Measurements from ENCODE around the gene ASPSCR1. TPM values are rescaled to one million over a fixed set of nuclear protein-coding genes. Genes with fewer than 3 reads are reported as not detected.

ASPSCR1 gene
- total RNA-seq, 4 donors from 2014 or later: 21.0 to 61.7 (median 41.3) TPM

- H3K4me1 ChIP-seq: peaks cover 13 to 24% (median 23%) of the 10 kb centered on the region in 4 donors
- H3K9me3 ChIP-seq: no peaks in the 10 kb centered on the region
- in situ Hi-C loops (cut with MboI; ENCODE audit: low pct_ligation_motif_present in 1 of 4, low pct_unique_long_range_greater_than_20kb in 1 of 4, low sequenced_read_pairs in 3 of 4) (no loop called here), intact Hi-C loops (cut with DNase I; ENCODE audit: low total_unique reads) (no loop called here)
- no peak overlapping the region for H3K4me3 ChIP-seq
- no peak overlapping the region for H3K27ac ChIP-seq
- peaks cover 0 to 5% (median 1%) of the 10 kb centered on the region in 4 donors for H3K36me3 ChIP-seq
- H3K27me3 ChIP-seq: no peaks in the 10 kb centered on the region
- TF ChIP-seq POLR2A (IDR thresholded peaks at IDR 0.05) (no peak), POLR2AphosphoS5 (IDR thresholded peaks at IDR 0.05) (no peak), EP300 (IDR thresholded peaks at IDR 0.05; ENCODE audit: low read depth) (no peak)
- TF ChIP-seq, protein P1, sequence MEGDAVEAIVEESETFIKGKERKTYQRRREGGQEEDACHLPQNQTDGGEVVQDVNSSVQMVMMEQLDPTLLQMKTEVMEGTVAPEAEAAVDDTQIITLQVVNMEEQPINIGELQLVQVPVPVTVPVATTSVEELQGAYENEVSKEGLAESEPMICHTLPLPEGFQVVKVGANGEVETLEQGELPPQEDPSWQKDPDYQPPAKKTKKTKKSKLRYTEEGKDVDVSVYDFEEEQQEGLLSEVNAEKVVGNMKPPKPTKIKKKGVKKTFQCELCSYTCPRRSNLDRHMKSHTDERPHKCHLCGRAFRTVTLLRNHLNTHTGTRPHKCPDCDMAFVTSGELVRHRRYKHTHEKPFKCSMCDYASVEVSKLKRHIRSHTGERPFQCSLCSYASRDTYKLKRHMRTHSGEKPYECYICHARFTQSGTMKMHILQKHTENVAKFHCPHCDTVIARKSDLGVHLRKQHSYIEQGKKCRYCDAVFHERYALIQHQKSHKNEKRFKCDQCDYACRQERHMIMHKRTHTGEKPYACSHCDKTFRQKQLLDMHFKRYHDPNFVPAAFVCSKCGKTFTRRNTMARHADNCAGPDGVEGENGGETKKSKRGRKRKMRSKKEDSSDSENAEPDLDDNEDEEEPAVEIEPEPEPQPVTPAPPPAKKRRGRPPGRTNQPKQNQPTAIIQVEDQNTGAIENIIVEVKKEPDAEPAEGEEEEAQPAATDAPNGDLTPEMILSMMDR (IDR thresholded peaks at IDR 0.05): no peak
- DNase-seq: no peak
- 97% methylated on average over 9 of the region's 9 CpGs; no CpG with 5 or more reads in 1 of the 2 donors for WGBS, 2 donors (ENCODE audit: low coverage in 1 of 2)
Measured at GRCh38 chr17:82062984-82063368, 85.5 kb downstream of the ASPSCR1 start.

GRCh38 chr17:82063424-82064415, 86.3 kb downstream of the ASPSCR1 start:
- H3K27me3 ChIP-seq: no peaks in the 10 kb centered on the region
- intact Hi-C loops (cut with DNase I; ENCODE audit: low total_unique reads) (no loop called here), in situ Hi-C loops (cut with MboI; ENCODE audit: low pct_ligation_motif_present in 1 of 4, low pct_unique_long_range_greater_than_20kb in 1 of 4, low sequenced_read_pairs in 3 of 4) (no loop called here)
- H3K4me3 ChIP-seq: peak overlapping the region in 1 of 4 donors; percentile 82
- DNase-seq: no peak
- TF ChIP-seq, protein P1 (IDR thresholded peaks at IDR 0.05): no peak
- TF ChIP-seq EP300 (IDR thresholded peaks at IDR 0.05; ENCODE audit: low read depth) (no peak), POLR2A (IDR thresholded peaks at IDR 0.05) (no peak), POLR2AphosphoS5 (IDR thresholded peaks at IDR 0.05) (no peak)
- H3K36me3 ChIP-seq: no peaks in the 10 kb centered on the region
- 78% methylated on average over 11 of the region's 20 CpGs; no CpG with 5 or more reads in 1 of the 2 donors for WGBS, 2 donors (ENCODE audit: low coverage in 1 of 2)
- peaks cover 13 to 24% (median 23%) of the 10 kb centered on the region in 4 donors for H3K4me1 ChIP-seq
- H3K9me3 ChIP-seq: no peaks in the 10 kb centered on the region
- H3K27ac ChIP-seq: peak overlapping the region in 3 of 4 donors; percentile 84 to 91 (median 90)

- Histone ChIP-seq H3K36me3 (no peaks in the 10 kb centered on the region), H3K27me3 (no peaks in the 10 kb centered on the region), H3K27ac (peak overlapping the region; percentile 84 to 92 (median 90)), H3K4me3 (peak overlapping the region; percentile 82 to 97 (median 92)), H3K9me3 (no peaks in the 10 kb centered on the region), H3K4me1 (peaks cover 13 to 24% (median 23%) of the 10 kb centered on the region in 4 donors)
- intact Hi-C loops (cut with DNase I; ENCODE audit: low total_unique reads) (no loop called here), in situ Hi-C loops (cut with MboI; ENCODE audit: low pct_ligation_motif_present in 1 of 4, low pct_unique_long_range_greater_than_20kb in 1 of 4, low sequenced_read_pairs in 3 of 4) (no loop called here)
- DNase-seq: peak; percentile 64
- 26% methylated on average over 34 of the region's 36 CpGs; no CpG with 5 or more reads in 1 of the 2 donors for WGBS, 2 donors (ENCODE audit: low coverage in 1 of 2)
- peak in 1 of 3 donors; percentile 33 for TF ChIP-seq POLR2AphosphoS5 (IDR thresholded peaks at IDR 0.05)
- no peak for TF ChIP-seq EP300 (IDR thresholded peaks at IDR 0.05; ENCODE audit: low read depth)
- TF ChIP-seq POLR2A (IDR thresholded peaks at IDR 0.05): peak; percentile 43
Measured at GRCh38 chr17:82064433-82065192, 87.2 kb downstream of the ASPSCR1 start.

DNA sequence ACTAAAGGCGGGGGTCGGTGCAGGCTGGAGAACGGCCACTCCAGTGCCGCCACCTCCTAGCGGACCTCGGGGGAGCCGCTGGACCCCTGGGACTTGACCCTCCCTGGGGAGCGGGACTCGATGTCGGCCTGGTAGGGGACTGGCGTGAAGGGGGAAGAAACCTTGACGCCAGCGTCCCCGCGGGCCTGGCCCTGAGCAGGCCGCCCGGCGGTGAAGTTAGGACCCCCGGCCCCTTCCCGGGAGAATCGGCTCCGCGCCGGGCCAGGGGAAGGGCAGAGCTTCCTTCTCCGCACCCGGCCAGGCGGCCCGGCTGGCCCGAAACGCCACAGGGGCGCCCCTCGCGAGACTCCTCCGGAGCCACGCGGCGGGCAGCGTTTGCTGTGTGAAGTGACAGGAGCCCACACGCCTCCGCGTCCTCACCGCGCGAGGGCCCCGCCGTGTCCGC, 87.8 kb downstream of the ASPSCR1 start:
- Histone ChIP-seq H3K9me3 (no peaks in the 10 kb centered on the region), H3K4me1 (peaks cover 13 to 24% (median 23%) of the 10 kb centered on the region in 4 donors), H3K27me3 (no peaks in the 10 kb centered on the region), H3K4me3 (peak overlapping the region; percentile 82 to 97 (median 92)), H3K27ac (peak overlapping the region; percentile 84 to 92 (median 90)), H3K36me3 (no peaks in the 10 kb centered on the region)
- 0% methylated on average over 15 of the region's 47 CpGs; no CpG with 5 or more reads in 1 of the 2 donors for WGBS, 2 donors (ENCODE audit: low coverage in 1 of 2)
- in situ Hi-C loops (cut with MboI; ENCODE audit: low pct_ligation_motif_present in 1 of 4, low pct_unique_long_range_greater_than_20kb in 1 of 4, low sequenced_read_pairs in 3 of 4): no loop called here
- intact Hi-C loops (cut with DNase I; ENCODE audit: low total_unique reads): no loop called here
- no peak for DNase-seq
- TF ChIP-seq, protein P1 (IDR thresholded peaks at IDR 0.05): no peak
- TF ChIP-seq POLR2AphosphoS5 (IDR thresholded peaks at IDR 0.05): no peak
- no peak for TF ChIP-seq POLR2A (IDR thresholded peaks at IDR 0.05)
- TF ChIP-seq EP300 (IDR thresholded peaks at IDR 0.05; ENCODE audit: low read depth): no peak

Measured in transverse colon (tissue), 4 donors.